SK-N-SH treated with all-trans-retinoic acid at 6 μM for 48 hours (cell line): ENCODE data around the gene ZBTB7B.

Experiments
- ATAC-seq: fragments of 200-7000 bp; cut with Tn5 transposase; 3 replicates; pipeline ENCODE4 v1.9.1; 2020; ENCODE audit warnings: mild to moderate bottlenecking, moderate library complexity
- ARNTL ChIP-seq: fragments of 450-650 bp; formaldehyde crosslinking; IDR thresholded peaks from 2 replicates; pipeline ENCODE4 v1.5.0; 2020; ENCODE audit warnings: low read depth, mild to moderate bottlenecking, moderate library complexity, borderline replicate concordance
- BACH2 ChIP-seq: fragments of 250-450 bp; sonication (Bioruptor Pico); IDR thresholded peaks from 2 replicates; pipeline ENCODE4 v1.9.0; 2021; ENCODE audit warnings: mild to moderate bottlenecking, borderline replicate concordance
- CSDC2 ChIP-seq: fragments of 250-450 bp; sonication (Bioruptor Pico); IDR thresholded peaks from 2 replicates; pipeline ENCODE4 v1.5.0; 2020; ENCODE audit warnings: mild to moderate bottlenecking, moderate library complexity
- ISL1 ChIP-seq: fragments of 250-450 bp; sonication (Bioruptor Pico); IDR thresholded peaks from 2 replicates; pipeline ENCODE4 v2.1.2; 2022; ENCODE audit warnings: mild to moderate bottlenecking, moderate library complexity
- PPARA ChIP-seq: fragments of 250-450 bp; sonication (Bioruptor Pico); IDR thresholded peaks from 2 replicates; pipeline ENCODE4 v1.5.0; 2020; ENCODE audit warnings: mild to moderate bottlenecking, borderline replicate concordance
- RARB ChIP-seq: fragments of 250-450 bp; sonication (Bioruptor Pico); IDR thresholded peaks from 2 replicates; pipeline ENCODE4 v1.8.0; 2021; ENCODE audit warnings: mild to moderate bottlenecking, moderate library complexity
- SNAI2 ChIP-seq: fragments of 250-450 bp; sonication (Bioruptor Pico); IDR thresholded peaks from 2 replicates; pipeline ENCODE4 v1.5.0; 2020; ENCODE audit warnings: mild to moderate bottlenecking, moderate library complexity
- TCF4 ChIP-seq: fragments of 250-450 bp; sonication (Bioruptor Pico); IDR thresholded peaks from 2 replicates; pipeline ENCODE4 v1.8.0; 2021; ENCODE audit warnings: mild to moderate bottlenecking, moderate library complexity, borderline replicate concordance
- TOX ChIP-seq: fragments of 250-450 bp; sonication (Bioruptor Pico); IDR thresholded peaks from 2 replicates; pipeline ENCODE4 v1.8.0; 2021; ENCODE audit warnings: mild to moderate bottlenecking, moderate library complexity, borderline replicate concordance
- ZC3H10 ChIP-seq: fragments of 250-450 bp; sonication (Bioruptor Pico); IDR thresholded peaks from 2 replicates; pipeline ENCODE4 v1.5.1; 2021; ENCODE audit warnings: mild to moderate bottlenecking, moderate library complexity
- ZFP30 ChIP-seq: fragments of 450-650 bp; formaldehyde crosslinking; IDR thresholded peaks from 2 replicates; pipeline ENCODE4 v1.5.0; 2022; ENCODE audit warnings: mild to moderate bottlenecking, moderate library complexity
- ZNF565 ChIP-seq: fragments of 450-650 bp; formaldehyde crosslinking; conservative IDR thresholded peaks from 2 replicates; pipeline ENCODE4 v1.5.0; 2020; ENCODE audit warnings: low read depth, mild to moderate bottlenecking, moderate library complexity
- TF ChIP-seq, protein P1 (sequence below): fragments of 250-450 bp; sonication (Bioruptor Pico); IDR thresholded peaks from 2 replicates; pipeline ENCODE4 v1.8.0; 2021; ENCODE audit warnings: low read depth, mild to moderate bottlenecking, moderate library complexity, borderline replicate concordance
- TF ChIP-seq, protein P2 (sequence below): fragments of 250-450 bp; sonication (Bioruptor Pico); IDR thresholded peaks from 2 replicates; pipeline ENCODE4 v1.8.0; 2020; ENCODE audit warnings: mild to moderate bottlenecking, moderate library complexity, borderline replicate concordance
- TF ChIP-seq, protein P3 (sequence below): fragments of 250-450 bp; sonication (Bioruptor Pico); IDR thresholded peaks from 2 replicates; pipeline ENCODE4 v1.5.0; 2020; ENCODE audit warnings: mild to moderate bottlenecking, moderate library complexity
- TF ChIP-seq, protein P4 (sequence below): fragments of 250-450 bp; sonication (Bioruptor Pico); IDR thresholded peaks from 2 replicates; pipeline ENCODE4 v1.5.1; 2020; ENCODE audit warnings: low read depth, mild to moderate bottlenecking, moderate library complexity

ZBTB7B gene

DNA sequence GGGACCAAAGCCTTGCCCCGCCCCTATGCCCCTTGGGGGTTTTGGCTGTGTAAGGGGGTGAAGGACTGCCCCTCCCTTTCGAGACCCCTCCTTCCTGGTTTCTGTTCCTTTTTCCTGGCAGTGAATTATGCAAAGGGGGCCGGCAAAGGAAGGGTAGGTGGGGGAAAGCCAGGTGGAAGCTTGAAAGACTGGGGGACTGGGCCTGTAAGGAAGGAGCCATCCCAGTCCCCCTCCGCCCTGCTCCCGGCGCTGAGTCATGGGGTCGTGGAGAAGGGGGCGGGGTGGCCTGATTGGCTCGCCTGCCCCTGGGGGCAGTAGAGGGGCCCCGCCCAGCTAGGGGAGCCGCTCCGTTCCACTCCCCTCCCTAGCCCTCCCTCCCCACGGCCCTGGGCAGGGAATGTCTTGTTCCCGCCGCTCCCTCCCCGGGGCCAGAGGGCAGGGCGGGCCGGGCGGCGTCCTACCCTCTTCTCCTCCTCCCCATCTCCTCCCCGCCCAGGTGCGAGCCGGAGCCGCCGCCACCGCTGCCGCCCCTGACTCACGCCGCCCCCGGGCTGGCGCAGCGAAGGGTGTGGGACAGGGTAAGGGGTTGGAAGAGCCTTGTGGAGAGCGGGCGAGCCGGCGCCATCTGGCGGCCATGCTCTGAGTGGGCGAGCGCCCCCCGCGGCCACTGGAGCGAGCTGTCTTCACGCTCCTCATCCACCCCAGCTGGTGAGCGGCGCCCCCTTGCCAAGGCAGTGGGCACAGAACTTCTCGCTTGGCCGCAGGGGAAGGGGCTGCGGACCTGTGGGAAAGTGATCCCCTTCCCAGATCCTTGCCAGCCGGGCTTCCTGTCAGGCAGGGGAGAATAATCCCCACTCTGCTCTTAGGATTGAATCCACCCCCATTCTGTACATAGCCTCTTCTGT, 14.7 kb downstream of the ZBTB7B start:
- TF ChIP-seq, protein P1, sequence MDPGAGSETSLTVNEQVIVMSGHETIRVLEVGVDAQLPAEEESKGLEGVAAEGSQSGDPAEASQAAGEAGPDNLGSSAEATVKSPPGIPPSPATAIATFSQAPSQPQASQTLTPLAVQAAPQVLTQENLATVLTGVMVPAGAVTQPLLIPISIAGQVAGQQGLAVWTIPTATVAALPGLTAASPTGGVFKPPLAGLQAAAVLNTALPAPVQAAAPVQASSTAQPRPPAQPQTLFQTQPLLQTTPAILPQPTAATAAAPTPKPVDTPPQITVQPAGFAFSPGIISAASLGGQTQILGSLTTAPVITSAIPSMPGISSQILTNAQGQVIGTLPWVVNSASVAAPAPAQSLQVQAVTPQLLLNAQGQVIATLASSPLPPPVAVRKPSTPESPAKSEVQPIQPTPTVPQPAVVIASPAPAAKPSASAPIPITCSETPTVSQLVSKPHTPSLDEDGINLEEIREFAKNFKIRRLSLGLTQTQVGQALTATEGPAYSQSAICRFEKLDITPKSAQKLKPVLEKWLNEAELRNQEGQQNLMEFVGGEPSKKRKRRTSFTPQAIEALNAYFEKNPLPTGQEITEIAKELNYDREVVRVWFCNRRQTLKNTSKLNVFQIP, result no peak
- TF ChIP-seq, protein P2, sequence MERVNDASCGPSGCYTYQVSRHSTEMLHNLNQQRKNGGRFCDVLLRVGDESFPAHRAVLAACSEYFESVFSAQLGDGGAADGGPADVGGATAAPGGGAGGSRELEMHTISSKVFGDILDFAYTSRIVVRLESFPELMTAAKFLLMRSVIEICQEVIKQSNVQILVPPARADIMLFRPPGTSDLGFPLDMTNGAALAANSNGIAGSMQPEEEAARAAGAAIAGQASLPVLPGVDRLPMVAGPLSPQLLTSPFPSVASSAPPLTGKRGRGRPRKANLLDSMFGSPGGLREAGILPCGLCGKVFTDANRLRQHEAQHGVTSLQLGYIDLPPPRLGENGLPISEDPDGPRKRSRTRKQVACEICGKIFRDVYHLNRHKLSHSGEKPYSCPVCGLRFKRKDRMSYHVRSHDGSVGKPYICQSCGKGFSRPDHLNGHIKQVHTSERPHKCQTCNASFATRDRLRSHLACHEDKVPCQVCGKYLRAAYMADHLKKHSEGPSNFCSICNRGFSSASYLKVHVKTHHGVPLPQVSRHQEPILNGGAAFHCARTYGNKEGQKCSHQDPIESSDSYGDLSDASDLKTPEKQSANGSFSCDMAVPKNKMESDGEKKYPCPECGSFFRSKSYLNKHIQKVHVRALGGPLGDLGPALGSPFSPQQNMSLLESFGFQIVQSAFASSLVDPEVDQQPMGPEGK (CRISPR knock-in tag), result peak; percentile 44; the same call in 1 of the 2 replicates
- no peak for TF ChIP-seq ARNTL (CRISPR knock-in tag)
- ATAC-seq, result peak; percentile 97

DNA sequence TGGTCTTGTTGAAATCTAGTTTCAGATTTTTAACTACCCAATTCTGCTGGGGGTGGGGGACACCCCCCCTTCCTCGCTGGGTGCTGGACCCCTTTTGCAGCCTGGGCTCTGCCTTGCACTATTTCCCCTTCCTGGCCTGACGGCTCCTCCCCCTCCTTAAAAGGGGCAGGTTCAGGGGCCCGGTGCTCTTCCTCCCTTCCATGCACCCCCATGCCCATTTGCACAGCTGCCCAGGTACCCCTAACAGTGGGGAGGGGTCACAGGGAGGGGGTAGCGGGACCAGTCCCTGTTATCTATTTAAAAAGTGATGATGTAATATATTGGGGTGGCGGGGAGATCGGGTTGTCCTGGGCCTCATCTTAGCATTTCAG, 15.3 kb downstream of the ZBTB7B start:
- no peak for ATAC-seq
- TF ChIP-seq, protein P3, sequence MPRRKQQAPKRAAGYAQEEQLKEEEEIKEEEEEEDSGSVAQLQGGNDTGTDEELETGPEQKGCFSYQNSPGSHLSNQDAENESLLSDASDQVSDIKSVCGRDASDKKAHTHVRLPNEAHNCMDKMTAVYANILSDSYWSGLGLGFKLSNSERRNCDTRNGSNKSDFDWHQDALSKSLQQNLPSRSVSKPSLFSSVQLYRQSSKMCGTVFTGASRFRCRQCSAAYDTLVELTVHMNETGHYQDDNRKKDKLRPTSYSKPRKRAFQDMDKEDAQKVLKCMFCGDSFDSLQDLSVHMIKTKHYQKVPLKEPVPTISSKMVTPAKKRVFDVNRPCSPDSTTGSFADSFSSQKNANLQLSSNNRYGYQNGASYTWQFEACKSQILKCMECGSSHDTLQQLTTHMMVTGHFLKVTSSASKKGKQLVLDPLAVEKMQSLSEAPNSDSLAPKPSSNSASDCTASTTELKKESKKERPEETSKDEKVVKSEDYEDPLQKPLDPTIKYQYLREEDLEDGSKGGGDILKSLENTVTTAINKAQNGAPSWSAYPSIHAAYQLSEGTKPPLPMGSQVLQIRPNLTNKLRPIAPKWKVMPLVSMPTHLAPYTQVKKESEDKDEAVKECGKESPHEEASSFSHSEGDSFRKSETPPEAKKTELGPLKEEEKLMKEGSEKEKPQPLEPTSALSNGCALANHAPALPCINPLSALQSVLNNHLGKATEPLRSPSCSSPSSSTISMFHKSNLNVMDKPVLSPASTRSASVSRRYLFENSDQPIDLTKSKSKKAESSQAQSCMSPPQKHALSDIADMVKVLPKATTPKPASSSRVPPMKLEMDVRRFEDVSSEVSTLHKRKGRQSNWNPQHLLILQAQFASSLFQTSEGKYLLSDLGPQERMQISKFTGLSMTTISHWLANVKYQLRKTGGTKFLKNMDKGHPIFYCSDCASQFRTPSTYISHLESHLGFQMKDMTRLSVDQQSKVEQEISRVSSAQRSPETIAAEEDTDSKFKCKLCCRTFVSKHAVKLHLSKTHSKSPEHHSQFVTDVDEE (CRISPR knock-in tag), result no peak
- TF ChIP-seq TCF4 (CRISPR knock-in tag) (no peak), RARB (no peak), ZFP30 (CRISPR knock-in tag) (no peak), ISL1 (CRISPR knock-in tag) (no peak), CSDC2 (no peak), ZC3H10 (no peak), PPARA (CRISPR knock-in tag) (no peak), SNAI2 (no peak), TOX (no peak)
- TF ChIP-seq, protein P4, sequence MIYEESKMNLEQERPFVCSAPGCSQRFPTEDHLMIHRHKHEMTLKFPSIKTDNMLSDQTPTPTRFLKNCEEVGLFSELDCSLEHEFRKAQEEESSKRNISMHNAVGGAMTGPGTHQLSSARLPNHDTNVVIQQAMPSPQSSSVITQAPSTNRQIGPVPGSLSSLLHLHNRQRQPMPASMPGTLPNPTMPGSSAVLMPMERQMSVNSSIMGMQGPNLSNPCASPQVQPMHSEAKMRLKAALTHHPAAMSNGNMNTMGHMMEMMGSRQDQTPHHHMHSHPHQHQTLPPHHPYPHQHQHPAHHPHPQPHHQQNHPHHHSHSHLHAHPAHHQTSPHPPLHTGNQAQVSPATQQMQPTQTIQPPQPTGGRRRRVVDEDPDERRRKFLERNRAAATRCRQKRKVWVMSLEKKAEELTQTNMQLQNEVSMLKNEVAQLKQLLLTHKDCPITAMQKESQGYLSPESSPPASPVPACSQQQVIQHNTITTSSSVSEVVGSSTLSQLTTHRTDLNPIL, result no peak
- TF ChIP-seq, protein P2 (CRISPR knock-in tag), result no peak
- TF ChIP-seq, protein P1, result no peak

DNA sequence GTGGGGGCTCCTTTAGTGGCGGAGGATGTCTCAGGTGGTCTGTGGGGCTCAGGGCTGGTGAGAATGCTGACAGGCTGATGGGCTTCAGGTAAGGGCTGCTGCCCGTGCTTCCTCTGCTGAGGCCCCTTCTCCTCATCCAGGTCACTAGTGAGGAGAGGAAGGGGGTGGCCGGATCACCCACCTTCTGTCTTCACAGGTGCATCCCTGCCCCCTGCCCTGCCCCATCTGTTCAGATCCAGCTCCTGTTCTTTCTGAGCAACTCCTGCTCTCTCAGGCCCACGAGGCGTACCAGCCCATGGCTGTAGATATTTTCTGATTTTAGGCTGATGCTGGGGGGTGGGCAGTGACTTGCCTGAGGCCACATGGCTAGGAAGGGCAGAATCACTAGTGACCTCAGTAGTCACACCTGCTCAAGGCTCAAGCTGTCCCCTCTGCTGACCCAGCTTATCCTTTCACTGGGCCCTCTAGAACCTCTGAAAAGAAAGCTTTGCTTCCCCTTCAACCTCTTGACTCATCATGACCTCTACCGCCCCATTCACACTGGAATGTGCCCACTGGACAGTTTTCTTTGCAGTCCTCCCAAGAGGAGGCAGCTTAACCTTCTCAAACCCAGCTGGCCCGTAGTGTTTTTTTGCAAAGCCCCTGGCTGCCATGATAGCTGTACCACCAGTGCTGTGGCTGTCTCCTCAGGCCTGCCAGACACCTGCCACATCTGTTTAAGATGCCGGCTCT, 16.2 kb downstream of the ZBTB7B start:
- no peak for ATAC-seq
- TF ChIP-seq ZFP30 (CRISPR knock-in tag) (no peak), ARNTL (CRISPR knock-in tag) (no peak), TCF4 (CRISPR knock-in tag) (no peak), BACH2 (CRISPR knock-in tag) (no peak), ZNF565 (CRISPR knock-in tag) (no peak), RARB (no peak)
- TF ChIP-seq, protein P3 (CRISPR knock-in tag), result no peak
- TF ChIP-seq, protein P4, result no peak
